Right lobe of liver (tissue), 6 donors: ENCODE results near the gene FBXO9. TPM values are rescaled to one million over a fixed set of nuclear protein-coding genes. Genes with fewer than 3 reads are reported as not detected.

Experiments used
- ATAC-seq, 4 donors: fragments of 200-7000 bp; cut with Tn5 transposase; one replicate each; pipeline ENCODE4 v1.9.1; 2020; ENCODE audit warnings: mild to moderate bottlenecking in 4 of 4, moderate library complexity in 4 of 4
- DNase-seq, 3 donors: peaks; one replicate each; pipeline ENCODE4 v3.0.0-alpha.2; 2020
- H3K27ac ChIP-seq, 3 donors: fragments of 200-600 bp; one replicate each; pipeline ENCODE4 v1.8.0; 2022
- H3K27me3 ChIP-seq, 2 donors: fragments of 200-600 bp; one replicate each; pipeline ENCODE4 v1.8.0; 2022
- H3K36me3 ChIP-seq, 4 donors: fragments of 200-600 bp; sonication (generic) in 1 of 4; one replicate each; pipeline versions ENCODE4 v1.5.1 to v1.8.0; 2017 to 2022; ENCODE audit warnings: control low read depth in 1 of 4
- H3K4me1 ChIP-seq, 4 donors: fragments of 200-600 bp; sonication (generic) in 1 of 4; one replicate each; pipeline versions ENCODE4 v1.5.1 to v1.8.0; 2017 to 2022; ENCODE audit warnings: control low read depth in 1 of 4
- H3K4me3 ChIP-seq, 3 donors: fragments of 200-600 bp; one replicate each; pipeline ENCODE4 v1.8.0; 2022
- H3K9me3 ChIP-seq, 4 donors: fragments of 200-600 bp; sonication (generic) in 1 of 4; one replicate each; pipeline versions ENCODE4 v1.5.1 to v1.8.0; 2017 to 2022; ENCODE audit warnings: control low read depth in 1 of 4
- CTCF ChIP-seq, 4 donors: fragments of 200-600 bp in 3 of 4; fragments of 450-650 bp in 1 of 4; IDR thresholded peaks; one replicate each; pipeline versions ENCODE4 v1.5.1 to v1.8.0; 2016 to 2022; ENCODE audit warnings: antibody characterized with exemption in 4 of 4, mild to moderate bottlenecking in 2 of 4
- POLR2A ChIP-seq: fragments of 450-650 bp; IDR thresholded peaks from one replicate; pipeline ENCODE4 v1.6.1; 2017; ENCODE audit warnings: antibody characterized with exemption, mild to moderate bottlenecking
- WGBS: methylation state at CpG from one replicate; pipeline ENCODE4 v1.1.6; 2018; ENCODE audit warnings: low coverage, low lambda C conversion rate; ENCODE audit not compliant: insufficient coverage; ENCODE audit errors: missing lambda C conversion rate; 5-methylcytosine and 5-hydroxymethylcytosine counted together
- intact Hi-C, 2 donors: fragments of 100-400 bp; cut with DNase I; formaldehyde crosslinking; loops; one replicate each; pipeline versions ENCODE4 v1.11.2 to v1.14.1; 2022
- total RNA-seq, 6 experiments: library from RNA; depleted of rRNA in 2 of 6; stranded (reverse); fragments of >200 nt in 2 of 6; fragmentation: NEBNext Ultra II Directional in 3 of 6; extraction: Animal tissue kit (Norgen Biotek cat#: 25700) in 3 of 6; gene quantifications; one replicate each; pipeline versions ENCODE4 v1.1.0 to v1.2.4, GENCODE V29; 2016 to 2023
- donor health status: DM: no; HTN: yes; CAD: no.
- donor health status: DM: no; HTN: no; CAD: no.
- donor health status: DM: no; HTN: no; CAD: no.
- donor health status: DM: no; HTN: yes; CAD: no.
- donor health status: DM: no; HTN: yes; CAD: no.

FBXO9 gene
- total RNA-seq, 6 experiments from 2014 or later, result 24.6 to 78.7 (median 54.1) TPM

- no peaks in the 10 kb centered on the region for H3K36me3 ChIP-seq
- H3K27ac ChIP-seq, result no peak overlapping the region
- no peaks in the 10 kb centered on the region for H3K4me1 ChIP-seq
- DNase-seq, result no peak
- 83% methylated on average over 2 of the region's 16 CpGs for WGBS
- intact Hi-C loops, result no loop called here
- H3K4me3 ChIP-seq, result no peak overlapping the region
- no peaks in the 10 kb centered on the region for H3K27me3 ChIP-seq
- ATAC-seq, result no peak
- H3K9me3 ChIP-seq, result no peaks in the 10 kb centered on the region
- no peak for TF ChIP-seq CTCF (IDR thresholded peaks at IDR 0.05)
- no peak for TF ChIP-seq POLR2A
Observed at GRCh38 chr6:53133961-53134360, 68.8 kb downstream of the FBXO9 start.

- Histone ChIP-seq H3K9me3 (no peaks in the 10 kb centered on the region), H3K27me3 (no peaks in the 10 kb centered on the region), H3K4me1 (no peaks in the 10 kb centered on the region), H3K27ac (no peak overlapping the region), H3K4me3 (no peak overlapping the region), H3K36me3 (no peaks in the 10 kb centered on the region)
- no peak for DNase-seq
- intact Hi-C loops, result no loop called here
- TF ChIP-seq POLR2A, result no peak
- 31% methylated on average over 8 of the region's 8 CpGs for WGBS
- ATAC-seq, result no peak
Observed at GRCh38 chr6:53134601-53135235, 69.5 kb downstream of the FBXO9 start.

- H3K4me1 ChIP-seq, result no peaks in the 10 kb centered on the region
- DNase-seq (no peak), ATAC-seq (no peak)
- H3K27me3 ChIP-seq, result no peaks in the 10 kb centered on the region
- no peak overlapping the region for H3K4me3 ChIP-seq
- H3K27ac ChIP-seq, result no peak overlapping the region
- no peaks in the 10 kb centered on the region for H3K36me3 ChIP-seq
- WGBS, result 96% methylated on average over 2 of the region's 3 CpGs
- no peaks in the 10 kb centered on the region for H3K9me3 ChIP-seq
- TF ChIP-seq POLR2A, result no peak
- no peak for TF ChIP-seq CTCF (IDR thresholded peaks at IDR 0.05)
- intact Hi-C loops, result no loop called here
Observed at GRCh38 chr6:53136000-53136609, 70.9 kb downstream of the FBXO9 start.

- 54% methylated on average over 4 of the region's 4 CpGs for WGBS
- TF ChIP-seq CTCF (IDR thresholded peaks at IDR 0.05) (no peak), POLR2A (no peak)
- no peaks in the 10 kb centered on the region for H3K9me3 ChIP-seq
- H3K36me3 ChIP-seq, result no peaks in the 10 kb centered on the region
- no peak for ATAC-seq
- DNase-seq, result no peak
- H3K27ac ChIP-seq, result no peak overlapping the region
- H3K4me1 ChIP-seq, result no peaks in the 10 kb centered on the region
- no peaks in the 10 kb centered on the region for H3K27me3 ChIP-seq
- no peak overlapping the region for H3K4me3 ChIP-seq
- intact Hi-C loops, result no loop called here
Observed at GRCh38 chr6:53139841-53140413, 74.7 kb downstream of the FBXO9 start.

GRCh38 chr6:53142810-53143209, 77.6 kb downstream of the FBXO9 start:
- no peak overlapping the region for H3K4me3 ChIP-seq
- no peaks in the 10 kb centered on the region for H3K4me1 ChIP-seq
- DNase-seq (no peak), ATAC-seq (no peak)
- intact Hi-C loops, result no loop called here
- 49% methylated on average over 3 of the region's 3 CpGs for WGBS
- H3K27me3 ChIP-seq, result no peaks in the 10 kb centered on the region
- H3K27ac ChIP-seq, result no peak overlapping the region
- no peaks in the 10 kb centered on the region for H3K36me3 ChIP-seq
- no peak for TF ChIP-seq POLR2A
- no peak for TF ChIP-seq CTCF (IDR thresholded peaks at IDR 0.05)
- H3K9me3 ChIP-seq, result no peaks in the 10 kb centered on the region
